ENCODE results near the gene KRTAP2-4. TPM values are rescaled to one million over a fixed set of nuclear protein-coding genes. Genes with fewer than 3 reads are reported as not detected.
"Not testable (repeated sequence)": the region's sequence is repeated elsewhere in the genome, so short reads cannot be mapped to it uniquely, and the experiment has no call there.

KRTAP2-4 gene
- total RNA-seq, 4 donors from 2014 or later, result not detected

DNA sequence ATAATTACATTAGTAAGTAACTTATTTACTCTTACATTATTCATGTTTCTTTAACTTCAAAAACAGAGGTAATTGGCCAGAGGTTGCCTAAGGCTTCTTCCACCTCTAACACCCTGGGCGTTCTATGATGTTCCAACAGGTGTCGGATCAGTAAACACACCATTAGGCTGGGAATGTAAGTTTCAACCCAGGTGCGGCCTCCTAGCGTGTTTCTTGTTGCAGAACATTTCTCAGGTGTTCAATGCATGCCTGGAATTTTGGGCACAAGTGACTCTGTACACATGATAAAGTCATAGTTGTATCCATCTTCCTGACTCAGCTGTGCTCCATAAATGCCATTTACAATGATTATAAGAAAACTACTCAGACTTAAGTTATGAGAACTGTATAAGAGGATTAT is 11.7 kb downstream of the KRTAP2-4 start:
- DNase-seq (ENCODE audit: low spot score), result no peak
- TF ChIP-seq CTCF (IDR thresholded peaks at IDR 0.05), result no peak
- ATAC-seq (ENCODE audit: low FRiP score), result no peak

DNA sequence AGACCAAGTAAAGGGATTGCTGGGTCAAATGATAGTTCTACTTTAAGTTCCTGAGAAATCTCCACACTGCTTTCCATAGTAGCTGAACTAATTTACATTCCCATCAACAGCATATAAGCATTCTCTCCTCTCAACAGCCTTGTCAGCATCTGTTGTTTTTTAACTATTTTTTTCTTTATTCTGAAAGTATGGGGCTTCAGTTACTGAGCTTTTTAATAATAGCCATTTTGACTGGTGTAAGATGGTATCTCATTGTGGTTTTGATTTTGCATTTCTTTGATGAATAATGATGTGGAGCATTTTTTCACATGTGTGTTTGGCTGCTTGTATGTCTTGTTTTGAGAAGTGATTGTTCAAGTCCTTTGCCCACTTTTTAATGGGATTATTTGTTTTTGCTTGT is 13.1 kb downstream of the KRTAP2-4 start:
- ATAC-seq (ENCODE audit: low FRiP score) (no peak), DNase-seq (ENCODE audit: low spot score) (no peak)
- TF ChIP-seq CTCF (IDR thresholded peaks at IDR 0.05), result no peak

GRCh38 chr17:41049110-41049509 is 16.6 kb downstream of the KRTAP2-4 start:
- ATAC-seq (ENCODE audit: low FRiP score) (no peak), DNase-seq (ENCODE audit: low spot score) (no peak)
- TF ChIP-seq CTCF (IDR thresholded peaks at IDR 0.05), result no peak

DNA sequence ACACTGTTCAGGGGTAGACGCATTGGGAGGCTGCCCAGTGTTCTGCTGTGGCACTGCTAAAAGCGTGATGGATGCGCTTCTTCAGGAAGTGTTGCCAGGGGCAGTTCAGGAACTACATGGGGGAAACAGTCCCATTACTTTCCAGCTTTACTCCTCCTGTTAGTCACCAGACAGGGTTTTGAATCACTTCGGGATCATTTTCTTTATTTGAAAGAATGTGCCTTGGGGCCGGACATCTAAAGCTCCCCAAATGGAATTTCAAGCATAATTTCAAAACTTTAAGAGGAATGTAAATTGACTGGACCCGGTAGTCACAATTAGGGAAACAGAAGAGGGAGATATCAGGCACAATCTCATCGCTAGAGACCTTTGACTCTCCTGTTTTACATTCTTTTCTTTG is 17.2 kb downstream of the KRTAP2-4 start:
- TF ChIP-seq CTCF (IDR thresholded peaks at IDR 0.05), result no peak
- no peak for ATAC-seq (ENCODE audit: low FRiP score)
- DNase-seq (ENCODE audit: low spot score), result no peak

DNA sequence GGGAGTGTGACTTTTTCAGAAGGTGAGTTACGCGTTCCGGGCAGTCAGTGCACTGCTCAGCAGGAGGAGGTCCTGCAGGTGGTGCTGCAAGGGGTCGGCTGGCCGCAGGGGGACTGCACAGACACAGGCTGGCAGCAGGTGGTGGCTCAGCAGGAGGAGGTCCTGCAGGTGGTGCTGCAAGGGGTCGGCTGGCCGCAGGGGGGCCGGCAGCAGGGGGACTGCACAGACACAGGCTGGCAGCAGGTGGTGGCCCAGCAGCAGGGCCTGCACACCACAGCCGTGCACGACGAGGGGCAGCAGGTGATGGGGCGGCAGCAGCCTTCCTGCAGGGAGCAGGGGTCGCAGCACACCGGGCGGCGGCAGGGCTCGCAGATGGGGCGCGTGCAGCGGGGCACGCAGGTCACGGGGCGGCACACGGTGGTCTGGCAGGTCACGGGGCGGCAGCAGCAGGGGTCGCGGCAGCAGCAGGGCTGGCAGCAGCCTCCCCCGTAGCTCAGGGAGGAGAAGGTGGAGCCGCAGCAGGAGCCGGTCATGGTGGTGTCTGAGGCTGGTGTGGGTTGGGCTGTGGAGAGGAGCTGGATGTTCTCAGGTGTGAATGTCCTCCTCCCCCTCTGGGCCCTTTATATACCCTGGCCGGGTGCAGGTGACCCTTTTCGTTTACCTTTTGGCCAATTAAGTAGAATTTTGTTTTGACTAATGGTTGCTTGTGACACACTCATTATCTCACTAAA is 18.8 kb downstream of the KRTAP2-4 start, which contains the start of gene KRTAP2-1:
Gene KRTAP2-1 (minus strand): TSS at position 582 of the 731 bp plus-strand sequence. CDS start 49 bp downstream, at position 533.
- not testable (repeated sequence) for DNase-seq (ENCODE audit: low spot score); ATAC-seq (ENCODE audit: low FRiP score)

DNA sequence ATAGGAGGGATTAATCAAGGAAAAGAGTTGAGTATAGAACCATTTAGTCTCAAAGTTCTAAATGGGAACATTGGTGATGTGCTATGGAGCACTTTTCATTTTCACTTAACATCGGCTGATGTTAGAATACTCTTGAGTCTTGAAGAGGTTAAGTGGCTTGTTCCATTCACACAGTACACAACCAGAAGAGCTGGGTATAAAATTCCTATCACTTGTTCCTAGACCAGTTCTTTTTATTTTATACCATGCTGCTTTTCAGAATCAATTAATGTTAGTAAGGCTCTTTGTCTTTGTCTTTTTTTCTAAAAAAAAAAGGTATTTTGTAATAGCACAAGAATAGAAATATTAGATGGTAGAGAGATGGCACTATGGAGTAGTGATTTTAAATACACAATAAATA is 22.7 kb downstream of the KRTAP2-4 start:
- DNase-seq (ENCODE audit: low spot score) (no peak), ATAC-seq (ENCODE audit: low FRiP score) (no peak)
- TF ChIP-seq CTCF (IDR thresholded peaks at IDR 0.05), result no peak

DNA sequence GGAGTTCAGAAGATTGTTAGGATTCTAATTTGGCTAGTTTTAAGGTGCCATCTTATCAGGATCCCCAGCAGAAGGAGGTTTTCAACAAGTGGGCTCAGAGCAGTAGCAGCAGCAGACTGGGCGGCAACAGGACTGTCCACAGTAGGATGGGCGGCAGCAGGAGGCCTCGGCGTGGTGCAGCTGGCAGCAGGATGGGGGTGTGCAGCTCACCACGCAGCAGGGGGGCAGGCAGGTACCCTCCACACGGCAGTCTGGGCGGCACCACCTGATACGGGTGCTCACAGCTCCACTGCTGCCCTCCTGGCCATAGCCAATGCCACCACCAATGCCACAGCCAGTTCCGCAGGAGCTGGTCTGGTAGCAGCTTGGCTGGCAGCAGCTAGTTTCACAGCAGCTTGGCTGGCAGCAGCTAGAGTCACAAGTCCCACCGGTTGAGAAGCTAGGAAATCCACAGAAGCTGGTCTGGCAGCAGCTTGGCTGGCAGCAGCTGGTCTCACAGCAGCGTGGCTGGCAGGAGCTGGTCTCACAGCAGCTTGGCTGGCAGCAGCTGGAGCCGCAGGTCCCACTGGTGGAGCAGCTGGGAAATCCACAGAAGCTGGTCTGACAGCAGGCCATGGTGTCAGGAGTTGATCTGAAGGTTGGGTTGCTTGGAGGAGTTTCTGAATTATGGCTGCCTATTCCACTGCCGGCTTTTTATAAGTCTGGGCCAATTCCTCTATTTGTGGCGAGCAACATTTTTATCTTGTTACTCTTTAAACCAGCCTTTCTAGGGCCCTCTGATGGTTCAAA is 24.7 kb downstream of the KRTAP2-4 start, which contains the start of gene KRTAP1-1:
Gene KRTAP1-1 (minus strand): TSS at position 668 of the 789 bp plus-strand sequence. CDS start 53 bp downstream, at position 615.
- not testable (repeated sequence) for DNase-seq (ENCODE audit: low spot score)

More for the DNA sequence above, 24.7 kb downstream of the KRTAP2-4 start, which contains the start of gene KRTAP1-1:
- not testable (repeated sequence) for ATAC-seq (ENCODE audit: low FRiP score)

All from omental fat pad (tissue), 4 donors.